IPS DF 19.7 (cell line): ENCODE data around the gene MFNG.

Experiments
- DNase-seq: peaks from one replicate; pipeline ENCODE4 v3.0.0-alpha.2; 2013; ENCODE audit warnings: low read depth, low spot score

MFNG gene

DNA sequence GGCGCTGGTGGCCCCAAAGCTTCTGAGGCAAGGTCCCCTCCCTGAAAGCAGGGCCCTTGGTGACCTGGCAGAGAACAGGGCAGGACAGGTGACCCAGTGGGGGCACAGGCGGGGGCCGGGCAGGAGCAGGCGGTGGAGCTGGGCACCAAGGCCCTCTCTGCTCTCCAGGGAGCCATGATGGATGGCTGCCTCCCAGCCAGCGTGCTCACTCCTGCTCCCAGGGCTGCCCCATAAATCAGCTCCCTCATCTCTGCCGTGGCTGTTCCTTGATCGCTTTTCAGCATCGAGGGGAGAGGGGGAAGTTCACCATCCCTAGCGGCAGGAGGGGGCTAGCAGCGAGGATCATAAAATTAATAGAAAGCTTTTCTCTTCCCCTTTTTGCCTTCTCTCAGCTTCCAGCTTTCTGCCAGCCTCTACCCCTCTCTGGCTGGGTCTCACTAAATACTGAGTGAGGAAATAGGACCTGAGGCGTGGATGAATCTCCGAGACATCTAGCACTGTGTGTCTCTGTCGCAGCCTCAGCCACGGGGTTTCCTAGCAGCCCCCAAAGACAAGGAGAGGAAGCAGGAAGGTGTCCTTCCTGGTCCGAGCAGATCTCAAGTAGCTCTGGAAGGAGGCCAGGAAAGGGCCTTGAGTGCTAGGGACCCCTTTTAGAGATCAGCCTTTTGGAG lies 36.7 kb downstream of the MFNG start:
- DNase-seq = no peak

DNA sequence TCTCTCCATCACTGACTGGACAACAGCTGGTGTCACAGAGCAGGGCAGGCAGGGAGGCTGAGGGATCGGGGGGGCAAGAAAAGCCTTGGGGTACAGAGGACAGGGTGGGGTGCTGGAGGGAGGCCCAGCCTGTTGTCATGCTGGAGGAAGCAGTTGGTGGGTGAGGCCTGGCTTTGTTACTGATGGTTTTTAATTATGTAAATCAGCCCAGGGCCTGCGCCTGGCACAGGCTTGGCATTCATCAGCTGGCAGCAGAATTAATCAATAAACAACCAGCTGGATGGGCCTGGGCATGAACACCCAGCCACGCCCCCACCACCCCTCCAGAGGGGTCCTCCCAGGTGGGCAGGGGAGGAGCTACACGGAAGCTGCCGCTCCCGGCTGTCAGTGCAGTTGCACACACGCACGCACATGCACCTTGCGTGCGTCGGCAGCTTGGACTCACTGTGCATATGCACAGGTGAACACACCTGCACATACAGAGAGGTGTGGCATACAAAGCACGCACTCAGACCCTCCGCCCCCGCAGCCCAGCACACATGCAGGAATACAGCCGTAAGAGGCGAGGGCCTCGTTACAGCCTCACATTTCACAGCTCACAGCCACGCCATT lies 37.6 kb downstream of the MFNG start:
- DNase-seq = no peak

DNA sequence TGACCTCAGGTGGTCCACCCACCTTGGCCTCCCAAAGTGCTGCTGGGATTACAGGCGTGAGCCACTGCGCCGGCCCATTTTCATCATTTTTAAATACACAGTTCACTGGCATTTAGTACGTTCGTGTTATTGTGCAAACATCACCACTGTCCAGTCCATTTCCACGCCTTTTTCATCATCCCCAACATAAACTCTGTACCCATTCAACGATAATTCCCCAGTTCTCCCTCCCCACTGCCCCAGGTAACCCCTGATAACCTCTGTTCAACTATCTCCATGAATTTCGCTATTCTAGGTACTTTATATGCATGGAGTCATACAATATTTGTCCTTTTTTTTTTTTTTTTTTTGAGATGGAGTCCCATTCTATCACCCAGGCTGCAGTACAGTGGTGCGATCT lies 40.7 kb downstream of the MFNG start:
- no peak for DNase-seq

DNA sequence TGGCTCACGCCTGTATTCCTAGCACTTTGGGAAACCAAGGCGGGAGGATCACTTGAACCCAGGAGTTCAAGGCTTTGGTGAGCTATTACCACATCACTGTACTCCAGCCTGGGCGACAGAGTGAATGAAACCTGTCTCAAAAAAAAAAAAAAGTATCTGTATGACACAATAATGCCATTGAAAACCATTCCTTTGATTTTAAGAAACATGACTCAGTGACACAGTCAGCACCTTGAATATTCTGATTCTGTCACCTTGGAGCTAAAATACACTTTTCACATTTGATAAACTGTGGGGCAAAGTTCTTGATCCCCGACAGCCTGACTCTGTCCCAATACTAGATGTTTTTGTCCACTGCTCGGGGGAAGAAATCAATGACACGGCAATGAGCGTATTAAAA lies 42.2 kb downstream of the MFNG start:
- DNase-seq = no peak

DNA sequence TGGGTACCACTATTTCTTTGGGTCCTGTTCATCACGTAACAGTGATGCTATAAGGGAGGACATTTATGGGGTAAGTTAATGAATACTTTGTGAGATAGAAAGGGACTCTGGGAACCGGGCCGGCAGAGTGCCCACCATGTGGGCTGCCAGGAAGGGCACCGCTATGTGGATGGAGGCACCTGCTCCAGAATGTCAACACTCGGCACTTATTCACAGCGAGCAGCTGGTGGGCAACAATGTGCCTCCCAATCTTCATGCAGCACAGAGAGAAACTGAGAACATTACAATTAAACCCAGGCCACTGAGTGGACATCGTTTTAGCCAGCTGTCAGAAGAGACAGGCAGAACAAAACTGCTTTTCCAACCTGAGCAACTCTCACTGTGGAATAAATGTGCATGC lies 43.1 kb downstream of the MFNG start:
- no peak for DNase-seq

DNA sequence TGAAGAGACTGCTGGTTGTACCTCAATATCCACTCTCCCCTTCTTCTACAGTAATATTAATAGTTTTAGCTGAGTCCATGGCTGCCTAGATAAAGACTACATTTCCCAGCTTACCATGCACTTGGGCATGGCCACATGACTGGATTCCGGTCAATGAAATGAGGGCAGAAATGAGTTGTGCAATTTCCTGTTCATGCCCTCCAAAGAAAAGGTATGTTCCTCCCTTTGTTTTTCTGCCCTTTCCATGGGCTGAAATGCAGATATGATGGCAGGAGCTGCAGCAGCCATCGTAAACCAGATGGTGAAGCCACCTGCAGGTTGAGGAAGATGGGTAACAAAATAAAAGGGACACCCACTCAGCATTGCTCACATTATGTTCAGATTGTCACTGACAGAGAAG lies 43.6 kb downstream of the MFNG start:
- DNase-seq = no peak

DNA sequence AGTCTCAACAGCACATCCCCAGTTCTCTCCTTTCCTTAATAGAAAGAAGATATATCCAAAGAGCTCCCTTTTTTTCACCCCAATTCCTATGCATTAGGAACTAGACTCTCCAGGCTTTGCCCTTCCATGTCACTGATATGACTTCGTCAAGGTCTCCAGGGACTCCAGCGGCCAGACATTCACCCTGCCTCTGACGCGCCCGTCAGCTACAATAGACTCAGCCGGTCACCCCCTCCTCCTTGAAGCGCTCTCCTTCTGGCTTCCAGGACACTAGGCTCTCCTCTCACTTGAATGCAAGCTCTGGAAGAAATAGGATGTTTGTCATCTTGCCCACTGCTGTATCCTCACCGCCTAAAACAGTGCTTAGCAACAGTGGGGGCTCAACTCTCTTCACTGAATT lies 44.0 kb downstream of the MFNG start:
- DNase-seq = no peak

DNA sequence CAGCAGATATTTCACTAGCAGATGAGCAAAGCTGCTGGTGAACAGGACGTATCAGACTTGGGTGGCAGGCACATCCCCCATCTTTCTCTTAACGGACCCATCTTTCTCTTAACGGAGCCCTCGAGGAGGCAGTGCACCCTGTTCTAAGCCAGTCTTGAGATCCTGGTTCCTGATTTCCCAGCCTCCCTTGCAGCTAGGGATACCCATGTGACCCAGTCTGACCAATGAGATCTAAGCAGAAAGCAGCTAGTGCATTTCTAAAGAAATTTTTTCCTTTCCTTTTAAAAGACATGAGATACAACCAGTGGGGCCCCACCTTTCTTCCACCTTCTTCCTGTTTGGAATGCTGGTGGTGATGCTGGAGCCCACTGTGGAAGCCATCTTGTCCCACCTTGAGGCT lies 45.3 kb downstream of the MFNG start:
- no peak for DNase-seq

DNA sequence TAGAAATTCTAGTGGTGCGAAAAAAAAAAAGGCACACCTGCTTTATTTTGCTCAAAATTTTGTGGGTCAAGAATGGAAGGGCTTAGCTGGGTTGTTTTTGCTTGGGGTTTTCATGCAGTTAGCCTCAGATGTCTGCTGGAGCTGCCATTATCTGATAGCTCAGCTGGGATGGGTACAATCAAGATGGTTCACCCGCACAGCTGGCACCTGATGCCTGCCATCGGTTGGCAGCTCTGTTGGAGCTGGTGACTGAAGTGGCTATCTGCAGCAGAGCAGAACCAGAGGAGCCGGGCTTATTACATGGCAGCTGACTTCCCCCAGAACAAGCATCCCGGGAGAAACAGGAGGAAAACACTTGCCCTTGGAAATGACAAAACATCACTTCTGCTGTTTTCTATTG lies 46.8 kb downstream of the MFNG start:
- DNase-seq = no peak

DNA sequence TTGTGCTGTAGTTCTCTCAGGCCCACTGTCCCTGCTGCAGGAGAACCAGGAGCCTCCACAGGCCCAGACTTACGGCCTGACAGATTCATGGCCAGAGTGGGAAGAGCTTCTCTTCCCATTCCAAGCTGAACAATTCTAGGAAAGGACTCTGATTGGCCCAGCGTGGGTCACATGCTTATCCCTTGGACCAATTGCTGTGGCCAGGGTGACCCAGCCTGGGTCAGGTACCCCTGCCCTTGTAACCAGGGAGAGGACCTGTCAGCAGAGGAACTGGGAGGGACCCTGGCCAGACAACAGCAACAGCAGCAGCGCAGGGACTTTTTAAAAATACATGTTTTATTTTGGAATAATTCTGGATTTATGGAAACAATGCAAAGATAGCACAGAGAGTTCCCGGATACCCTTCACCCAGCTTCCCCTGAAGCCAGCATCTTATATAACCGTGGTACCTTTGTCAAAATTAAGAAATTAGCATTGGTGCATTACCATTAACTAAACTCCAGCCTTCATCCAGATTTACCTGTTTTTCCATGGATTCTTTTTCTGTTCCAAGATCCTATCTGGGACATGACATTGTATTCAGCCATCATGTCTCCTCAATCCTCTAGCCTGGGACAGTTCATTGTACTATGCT lies 50.1 kb downstream of the MFNG start:
- no peak for DNase-seq

DNA sequence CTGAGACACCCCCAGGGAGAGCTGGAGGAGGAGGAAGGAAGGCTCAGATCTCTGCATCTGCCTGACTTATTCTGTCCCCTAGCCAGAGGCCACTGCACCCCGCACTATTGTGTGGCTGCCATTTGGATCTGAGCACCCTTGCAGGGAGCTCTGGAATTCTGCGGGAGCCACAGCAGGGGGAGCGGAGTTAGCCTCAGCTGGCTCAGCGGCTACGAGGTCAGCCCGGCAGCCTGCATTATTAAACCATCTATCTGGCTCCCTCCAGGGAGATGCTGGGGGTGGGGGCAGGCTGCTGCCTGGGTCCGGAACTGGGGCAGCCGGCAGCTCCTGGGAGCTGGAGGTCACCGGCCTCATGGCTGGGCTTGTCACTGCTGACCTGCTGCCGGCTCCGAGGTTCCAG lies 52.4 kb downstream of the MFNG start:
- DNase-seq = no peak

DNA sequence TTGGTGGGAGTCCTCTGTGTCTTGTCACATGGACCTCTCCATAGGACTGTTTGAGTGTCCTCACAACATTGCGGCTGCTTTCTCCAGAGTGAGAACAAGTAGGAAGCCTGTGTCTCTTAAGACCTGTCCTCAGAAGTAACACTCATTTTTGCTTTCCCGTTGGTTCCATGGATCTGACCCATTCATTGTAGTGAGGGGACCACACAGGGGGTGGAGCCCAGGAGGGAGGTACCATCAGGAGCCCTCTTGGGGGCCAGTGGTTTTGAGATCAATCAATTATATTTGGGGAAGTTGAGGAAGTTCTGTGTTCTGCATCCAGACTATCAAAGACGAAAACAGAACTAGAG lies 53.5 kb downstream of the MFNG start:
- DNase-seq = no peak

DNA sequence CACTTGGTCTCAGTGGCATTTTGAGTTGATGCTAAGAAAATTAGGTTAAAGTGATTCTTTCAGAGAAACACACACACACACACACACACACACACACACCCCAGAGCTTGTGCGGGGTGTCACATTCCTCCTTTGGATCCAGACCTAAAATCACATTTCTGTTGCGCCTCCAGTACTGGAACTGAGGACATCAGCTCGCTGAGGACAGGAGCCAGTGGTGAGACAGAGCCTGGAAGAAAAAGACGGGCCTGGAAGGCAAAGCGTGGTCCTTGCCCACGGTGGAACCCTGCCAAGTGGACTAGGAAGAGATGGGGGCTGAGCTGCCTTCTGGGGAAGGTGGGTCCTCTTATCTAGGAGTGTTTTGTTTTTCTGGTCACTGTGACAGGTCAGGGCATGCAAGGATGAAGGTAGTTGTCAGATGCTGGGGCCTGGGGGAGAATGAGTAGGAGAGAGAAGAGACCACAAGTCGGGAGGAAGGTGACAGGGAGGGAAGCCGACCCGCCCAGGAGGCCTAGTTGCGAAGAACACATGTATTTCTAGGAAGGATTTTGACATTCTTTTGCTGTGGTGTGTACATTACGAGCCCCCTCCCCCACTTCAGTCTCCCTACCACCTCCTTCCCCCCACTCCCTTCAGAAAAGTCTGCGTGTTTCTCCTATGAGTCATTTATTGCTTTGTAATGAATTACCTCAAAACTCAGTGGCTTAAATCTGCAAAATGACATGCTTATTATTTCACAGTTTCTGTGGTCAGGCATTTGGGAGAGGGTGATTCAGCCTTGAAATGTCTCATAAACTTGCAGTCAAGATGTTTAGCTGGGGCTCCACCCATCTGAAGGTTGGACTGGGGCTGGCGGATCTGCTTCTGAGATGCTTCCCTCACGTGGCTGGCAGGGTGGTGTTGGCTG lies 54.1 kb downstream of the MFNG start:
- DNase-seq = no peak

DNA sequence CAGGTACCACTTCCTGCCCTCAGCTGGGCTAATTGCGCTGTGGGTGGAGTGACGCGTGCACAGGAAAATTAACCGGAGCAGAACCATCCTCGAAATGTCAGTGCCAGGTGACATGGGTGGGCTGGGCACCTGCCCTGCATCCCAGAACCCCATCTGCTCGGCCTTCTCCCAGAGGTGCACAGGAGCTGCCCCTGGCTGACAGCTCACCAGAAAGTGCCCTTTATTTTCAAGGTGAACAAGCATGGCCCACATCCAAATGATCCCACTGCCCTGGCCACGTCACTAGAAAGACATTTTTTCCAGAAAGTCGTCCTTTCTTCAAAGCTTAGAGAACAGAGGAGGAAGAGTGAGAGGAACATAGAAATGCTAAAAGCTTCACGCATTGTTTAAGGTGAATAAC lies 54.8 kb downstream of the MFNG start:
- no peak for DNase-seq

DNA sequence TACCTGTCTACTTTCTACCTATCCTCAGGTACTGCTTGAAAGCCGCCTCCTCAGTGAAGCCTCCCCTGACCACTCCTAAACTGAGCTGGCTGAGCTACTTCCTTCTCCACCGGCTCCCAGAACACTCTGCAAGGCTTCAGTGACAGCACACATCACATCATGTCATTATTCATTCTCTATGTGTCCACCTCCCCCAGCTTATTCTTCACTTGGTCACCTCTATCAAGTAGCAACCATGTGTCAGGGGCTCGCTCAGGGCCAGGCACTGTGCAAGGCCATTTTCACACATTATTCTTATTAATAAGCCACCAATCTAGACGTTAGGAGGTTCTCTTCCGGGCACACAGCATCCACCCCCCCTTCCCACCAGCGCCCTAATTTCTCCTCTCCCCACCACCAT lies 55.2 kb downstream of the MFNG start:
- DNase-seq = no peak

DNA sequence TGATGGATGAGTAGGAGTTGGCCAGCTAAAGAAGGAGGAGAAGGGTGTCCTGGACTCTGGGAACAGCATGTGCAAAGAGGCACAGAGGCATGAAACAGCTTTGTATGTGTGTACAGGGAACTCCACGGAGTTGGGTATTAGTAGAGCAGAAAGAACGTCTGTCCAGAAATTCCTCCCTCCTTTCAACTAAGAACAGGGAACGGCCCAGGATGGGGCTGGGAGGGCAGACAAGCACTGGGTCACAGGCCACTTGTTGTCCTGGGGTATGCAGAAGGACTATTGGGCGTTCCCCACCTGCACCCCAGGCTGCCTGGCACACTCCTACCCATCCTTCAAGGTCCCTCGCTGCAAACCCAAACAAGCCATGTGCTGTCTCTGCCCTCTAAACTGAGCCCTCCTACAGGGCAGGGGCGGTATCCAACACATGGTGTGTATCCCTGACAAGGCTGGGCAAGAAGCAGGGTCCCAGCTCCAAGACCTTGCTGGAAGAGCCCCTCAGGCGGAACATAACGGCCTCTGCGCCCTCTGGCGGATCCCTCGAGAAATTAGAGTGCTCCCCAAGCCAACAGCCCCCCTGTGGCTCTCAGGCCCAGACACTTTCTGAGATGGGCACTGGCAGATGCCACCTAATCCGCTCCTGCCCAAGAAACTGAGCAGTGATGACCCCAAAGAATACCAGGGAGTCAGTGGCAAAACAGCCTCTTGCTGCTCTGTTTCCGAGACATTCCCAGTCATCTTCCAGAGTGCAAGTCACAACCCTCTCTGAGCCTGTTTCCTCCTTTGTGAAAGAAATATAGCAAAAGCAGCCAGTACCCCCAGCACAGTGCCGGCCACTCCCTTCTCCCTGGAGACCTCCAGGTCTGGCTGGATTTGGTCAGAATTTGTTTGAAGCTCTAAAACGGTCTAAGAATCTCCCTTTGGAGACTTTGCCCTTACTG lies 57.3 kb downstream of the MFNG start:
- DNase-seq = peak; percentile 25

DNA sequence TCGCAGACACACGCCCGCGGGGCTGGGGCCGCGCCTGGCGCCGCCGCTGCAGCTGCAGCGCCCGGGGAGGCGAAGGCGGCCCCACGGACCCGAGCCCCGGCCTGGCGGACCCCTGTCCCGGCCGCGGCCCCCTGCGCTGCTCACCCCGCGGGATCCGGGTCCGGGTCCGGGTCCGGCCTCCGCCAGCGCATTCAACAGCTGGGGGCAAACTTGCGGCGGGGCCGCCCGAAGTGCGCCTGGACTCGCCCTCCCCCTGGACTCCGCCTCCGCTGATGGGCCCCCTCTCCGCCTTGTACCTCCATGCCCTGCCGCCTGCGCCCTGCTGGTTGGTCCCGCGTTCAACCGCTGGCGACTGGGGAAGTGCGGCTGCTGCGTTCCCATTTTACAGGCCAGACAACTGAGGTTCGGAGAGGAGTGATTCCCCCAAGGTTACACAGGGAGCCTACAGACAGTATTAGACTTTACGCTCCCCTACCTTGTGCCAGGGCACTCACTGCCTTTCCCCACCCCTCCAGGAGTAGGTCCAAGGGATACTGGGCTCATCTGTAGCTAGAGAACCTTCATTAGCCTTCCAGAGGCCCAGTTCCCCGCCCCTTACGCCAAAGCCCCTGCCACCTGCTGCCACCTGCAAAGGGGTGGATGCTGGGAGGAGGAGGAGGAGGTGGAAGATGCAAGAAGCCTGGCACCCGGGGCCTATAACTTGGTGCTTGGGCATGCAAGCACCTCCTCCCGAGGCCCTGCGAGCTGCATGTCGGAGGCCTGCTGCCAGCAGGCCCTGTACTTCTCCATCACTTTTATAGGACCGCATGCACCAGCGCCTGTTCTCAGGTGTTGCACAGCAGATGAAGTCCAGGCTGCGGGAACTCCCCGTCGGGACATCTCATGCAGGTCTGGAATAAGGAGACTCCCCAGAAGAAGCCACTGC lies 58.2 kb downstream of the MFNG start:
- no peak for DNase-seq

DNA sequence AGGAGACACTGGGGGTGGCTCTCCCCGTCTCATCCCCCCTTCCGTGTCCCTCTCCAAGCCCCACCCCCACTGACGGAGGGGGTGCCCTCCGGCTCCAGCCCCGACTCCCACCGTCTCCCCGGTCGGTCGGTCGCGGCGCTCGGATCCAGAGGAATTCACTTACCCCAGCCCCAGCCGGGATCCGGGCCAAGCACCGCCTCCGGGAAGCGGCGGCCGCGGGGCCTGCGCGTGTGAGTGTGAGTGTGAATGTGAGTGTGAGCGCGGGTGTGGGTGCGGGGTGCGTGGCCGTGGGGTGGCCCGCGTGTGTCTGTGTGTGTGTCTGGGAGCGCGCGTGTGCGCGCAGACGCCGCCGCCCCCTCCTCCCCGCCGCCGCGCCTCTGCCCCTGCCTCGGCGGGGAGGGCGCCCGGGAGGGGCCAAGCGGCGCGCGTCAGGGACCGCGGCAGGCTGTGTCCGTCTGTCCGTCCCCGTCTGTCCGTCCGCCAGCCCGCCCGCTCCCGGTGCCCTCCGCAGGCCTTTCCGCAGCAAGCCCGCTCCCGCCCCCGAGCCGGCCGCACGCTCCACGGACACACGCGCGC lies 59.0 kb downstream of the MFNG start, which contains the start of gene ELFN2:
ELFN2 (minus strand) TSS at position 345 of the 576 bp plus-strand sequence. CDS start 51,945 bp downstream, outside the sequence.
- DNase-seq = no peak

DNA sequence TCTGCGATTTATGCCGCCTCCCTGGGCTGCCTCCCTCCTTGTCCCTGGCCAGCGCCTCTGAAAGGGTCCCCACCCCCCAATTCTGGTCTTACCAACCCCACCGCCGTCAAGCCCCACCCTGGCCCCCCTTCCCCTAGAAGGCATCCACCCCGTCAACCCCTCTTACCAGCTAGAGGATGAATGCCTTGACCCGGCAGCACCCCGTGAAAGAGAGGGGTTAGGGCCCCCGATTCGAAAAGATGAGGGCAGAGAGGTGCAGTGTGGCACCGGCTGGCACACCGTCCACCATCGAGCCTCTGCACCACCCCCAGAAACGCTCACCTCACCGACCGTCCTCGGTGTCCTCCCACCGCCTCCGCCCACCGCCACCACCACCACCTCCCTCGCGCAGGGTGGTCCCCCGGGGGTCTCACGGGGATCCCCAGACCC lies 59.5 kb downstream of the MFNG start:
- no peak for DNase-seq
